NCI-H2107 treated with DMSO at 0.1 percent for 48 hours (cell line): ENCODE measurements around the gene IQCC.
"Not testable (repeated sequence)": the region's sequence is repeated elsewhere in the genome, so short reads cannot be mapped to it uniquely, and the experiment has no call there.

Source experiments
- DNase-seq: peaks from one replicate; lab custom pipeline; 2025; ENCODE audit not compliant: unreplicated experiment; lab: John Stamatoyannopoulos, UW

IQCC gene

DNA sequence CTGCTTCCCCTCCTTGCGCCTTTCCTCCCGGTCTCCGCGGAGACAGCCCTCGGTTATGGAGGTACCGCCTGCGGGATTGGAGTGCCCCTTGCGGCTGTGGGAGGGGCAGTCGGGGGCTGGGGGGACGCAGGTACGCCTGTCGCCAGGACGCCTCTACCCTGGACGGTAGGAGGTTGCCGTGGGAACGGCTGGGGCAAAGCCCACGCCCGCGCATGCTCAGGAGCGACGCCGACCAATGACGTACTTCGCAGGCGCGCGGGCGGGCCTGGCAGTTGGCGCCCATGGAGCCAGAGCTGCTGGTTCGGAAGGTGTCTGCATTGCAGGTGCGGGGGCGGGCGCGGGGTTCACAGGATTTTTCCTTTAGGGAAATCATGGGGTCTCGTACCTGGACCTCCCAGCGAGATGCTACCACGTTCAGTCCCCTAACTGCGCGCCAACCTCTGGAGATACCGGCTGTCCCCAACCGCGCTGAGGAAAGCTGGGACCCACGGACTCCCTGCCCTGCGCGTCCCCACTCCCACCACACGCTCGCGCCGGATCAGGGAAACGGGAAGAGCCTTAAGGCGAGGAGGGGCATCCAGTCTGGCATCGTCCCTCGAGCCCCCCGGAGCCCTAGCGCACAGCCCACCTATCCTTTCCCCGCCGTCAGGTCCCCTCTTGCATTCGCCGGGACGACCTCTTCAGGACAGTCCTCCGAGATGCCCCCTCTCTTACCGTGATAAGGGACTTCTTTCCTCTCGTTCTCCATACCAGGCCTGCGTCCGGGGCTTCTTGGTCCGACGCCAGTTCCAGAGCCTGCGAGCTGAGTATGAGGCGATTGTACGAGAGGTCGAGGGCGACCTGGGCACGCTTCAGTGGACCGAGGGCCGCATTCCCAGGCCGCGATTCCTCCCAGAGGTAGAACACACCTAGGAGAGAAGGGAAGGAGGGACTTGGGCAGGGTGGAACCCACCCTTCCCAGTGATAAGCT, at the start of gene IQCC:
TSS of gene IQCC (plus strand) at position 271 of the 970 bp plus-strand sequence. CDS start at position 282, 11 bp downstream.
- peak; percentile 84 for DNase-seq

GRCh38 chr1:32159189-32159588, 46.3 kb upstream of the IQCC start:
- DNase-seq = no peak

- DNase-seq = no peak
These were observed 42.1 kb upstream of the IQCC start for GRCh38 chr1:32163405-32163804.

- DNase-seq = not testable (repeated sequence)
These were observed 39.8 kb upstream of the IQCC start for GRCh38 chr1:32165633-32166032.

DNA sequence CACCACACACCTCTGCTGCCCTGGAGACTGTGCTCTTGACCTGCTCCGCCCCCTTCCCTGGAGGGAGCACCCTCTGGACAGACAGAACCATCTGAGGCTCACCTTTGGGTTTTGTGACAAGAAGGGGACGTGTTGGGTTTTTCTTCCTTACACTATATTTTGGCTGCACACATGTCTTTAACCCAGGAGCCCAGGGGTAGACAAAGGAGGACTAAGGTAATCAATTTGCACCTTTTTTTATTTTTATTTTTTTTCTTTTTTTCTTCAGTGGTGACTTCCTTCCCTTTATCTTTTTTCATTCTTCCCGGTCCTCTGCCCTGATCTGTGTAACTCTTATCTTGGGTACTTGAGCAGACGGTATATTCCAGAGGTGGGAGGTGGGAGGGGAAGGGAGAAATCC, 34.5 kb upstream of the IQCC start:
- DNase-seq = no peak

DNA sequence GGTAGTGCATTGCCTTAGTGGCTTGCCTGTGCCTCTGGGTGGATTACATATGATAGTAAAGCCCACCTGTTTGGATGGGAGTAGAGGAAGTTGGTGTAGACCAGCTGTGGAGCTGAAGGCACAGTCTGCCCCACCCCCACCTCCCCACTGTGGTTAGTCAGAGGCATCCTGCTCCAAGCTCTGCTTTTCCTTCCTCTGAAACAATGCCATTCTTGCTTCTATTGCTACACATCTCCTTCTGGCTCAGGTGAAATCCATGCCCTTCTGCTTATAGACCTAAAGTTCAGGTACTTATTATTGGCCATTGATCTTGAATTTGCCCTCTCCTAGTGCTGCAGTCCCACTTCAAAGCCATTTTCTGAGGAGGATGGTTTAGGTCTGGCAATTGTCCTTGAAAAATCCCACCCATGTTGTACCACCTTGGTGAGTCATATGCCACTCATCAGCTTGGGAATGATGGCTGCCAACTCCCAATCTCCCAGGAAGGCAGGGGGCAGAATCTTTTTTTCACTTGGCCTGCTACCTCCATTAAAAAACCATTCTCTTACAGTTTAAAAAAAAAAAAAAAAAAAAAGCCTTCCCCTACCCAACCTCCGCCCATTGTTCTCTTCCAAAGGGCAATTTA, 32.7 kb upstream of the IQCC start:
- no peak for DNase-seq

- no peak for DNase-seq
These were observed 26.9 kb upstream of the IQCC start for GRCh38 chr1:32178380-32179192.

DNA sequence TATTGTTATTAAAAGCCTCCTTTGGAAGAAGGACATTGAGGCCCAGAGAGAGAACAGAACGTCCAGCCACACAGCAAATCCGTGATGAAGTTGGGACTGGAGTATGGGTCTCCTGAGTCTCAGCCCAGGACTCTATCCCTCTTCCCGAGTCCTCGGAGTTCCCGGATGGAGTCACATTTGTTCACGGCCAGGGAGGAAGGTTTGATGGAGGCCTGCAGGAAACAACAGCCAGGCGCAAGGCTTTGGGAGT, 26.4 kb upstream of the IQCC start:
- DNase-seq = no peak

DNA sequence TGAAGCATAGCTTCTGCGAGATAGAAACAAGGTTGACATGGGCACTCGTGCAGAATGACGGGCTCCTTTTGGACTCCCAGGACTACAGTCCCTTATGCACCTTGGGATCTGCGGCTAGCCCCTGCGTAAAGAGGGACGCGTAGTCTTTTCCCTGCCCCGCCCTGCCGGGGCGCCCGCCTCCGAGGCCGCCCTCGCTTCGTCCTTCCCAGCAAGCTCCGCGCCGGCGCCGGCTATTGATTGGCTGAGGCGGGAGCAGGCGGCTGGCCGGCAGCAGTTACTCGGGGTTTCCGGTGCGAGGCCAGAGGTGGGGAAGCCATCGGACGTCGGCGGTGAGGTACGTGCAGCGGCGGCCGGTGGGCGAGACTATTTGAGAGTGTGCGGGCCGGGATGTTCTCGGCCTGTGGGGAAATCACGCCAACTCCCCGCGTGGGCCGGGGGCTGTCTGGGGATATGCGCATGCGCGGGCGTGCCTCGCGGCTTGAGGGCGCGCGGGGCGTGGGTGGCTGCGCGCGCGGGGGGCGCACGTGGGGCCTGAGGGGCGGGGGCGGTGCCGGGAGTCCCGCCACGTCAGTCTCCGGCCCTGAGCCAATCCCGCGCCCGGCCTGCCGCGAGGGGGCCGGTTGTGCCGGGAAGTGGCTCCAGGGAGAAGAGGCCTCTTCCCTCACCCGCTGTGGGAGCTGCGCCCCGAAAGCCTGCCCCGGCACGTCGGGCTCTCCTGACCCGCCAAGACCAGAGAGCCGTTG, 25.9 kb upstream of the IQCC start, which contains the start of gene TXLNA:
TSS of gene TXLNA (plus strand) at position 233 of the 743 bp plus-strand sequence. CDS start 671 bp downstream, outside the sequence.
- DNase-seq = peak; percentile 93

DNA sequence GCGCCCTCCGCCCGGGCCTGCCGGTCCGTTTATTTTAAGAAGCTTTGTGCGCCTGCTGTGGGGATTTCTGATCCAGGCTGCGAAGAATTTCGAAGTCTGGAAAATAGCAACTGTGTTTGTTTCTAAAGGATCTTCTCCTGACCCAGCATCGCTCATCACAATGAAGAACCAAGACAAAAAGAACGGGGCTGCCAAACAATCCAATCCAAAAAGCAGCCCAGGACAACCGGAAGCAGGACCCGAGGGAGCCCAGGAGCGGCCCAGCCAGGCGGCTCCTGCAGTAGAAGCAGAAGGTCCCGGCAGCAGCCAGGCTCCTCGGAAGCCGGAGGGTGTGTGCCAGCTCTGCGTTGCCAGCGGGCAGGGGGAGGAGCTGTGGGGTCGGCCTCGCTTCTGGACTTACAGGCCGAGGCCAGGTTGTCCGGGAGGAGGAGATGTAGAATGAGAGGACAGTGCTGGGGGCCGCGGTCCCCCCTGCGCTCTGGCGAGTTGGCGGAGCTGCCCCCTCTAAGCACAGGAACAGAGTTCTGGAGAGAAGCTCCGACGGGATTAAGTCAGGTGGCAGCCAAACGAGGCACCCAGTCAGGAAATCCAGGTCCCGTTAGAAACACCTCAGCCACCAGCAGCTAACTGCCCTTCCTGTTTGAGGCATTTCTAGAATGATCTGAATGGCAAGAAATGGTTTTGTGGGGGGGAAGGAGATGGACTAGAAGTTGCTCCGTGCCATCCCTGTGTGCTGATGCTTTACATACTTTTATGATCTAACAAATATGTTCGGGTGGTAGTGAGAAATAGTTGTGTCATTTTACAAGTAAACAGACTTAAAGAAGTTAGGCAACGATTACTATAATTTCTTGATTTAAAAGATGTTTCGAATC, 25.0 kb upstream of the IQCC start:
- no peak for DNase-seq

DNA sequence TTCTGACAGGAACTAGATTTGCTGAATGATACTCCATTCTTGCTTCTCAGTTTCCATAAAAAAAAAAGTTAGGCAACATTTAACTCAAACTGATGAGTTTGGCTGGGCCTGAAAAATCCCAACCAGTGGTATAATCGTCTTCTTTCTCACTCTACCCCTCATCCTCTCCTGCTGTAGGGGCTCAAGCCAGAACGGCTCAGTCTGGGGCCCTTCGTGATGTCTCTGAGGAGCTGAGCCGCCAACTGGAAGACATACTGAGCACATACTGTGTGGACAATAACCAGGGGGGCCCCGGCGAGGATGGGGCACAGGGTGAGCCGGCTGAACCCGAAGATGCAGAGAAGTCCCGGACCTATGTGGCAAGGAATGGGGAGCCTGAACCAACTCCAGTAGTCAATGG, 24.4 kb upstream of the IQCC start:
- DNase-seq = no peak

- no peak for DNase-seq
These were observed 23.9 kb upstream of the IQCC start for GRCh38 chr1:32181563-32181962.

DNA sequence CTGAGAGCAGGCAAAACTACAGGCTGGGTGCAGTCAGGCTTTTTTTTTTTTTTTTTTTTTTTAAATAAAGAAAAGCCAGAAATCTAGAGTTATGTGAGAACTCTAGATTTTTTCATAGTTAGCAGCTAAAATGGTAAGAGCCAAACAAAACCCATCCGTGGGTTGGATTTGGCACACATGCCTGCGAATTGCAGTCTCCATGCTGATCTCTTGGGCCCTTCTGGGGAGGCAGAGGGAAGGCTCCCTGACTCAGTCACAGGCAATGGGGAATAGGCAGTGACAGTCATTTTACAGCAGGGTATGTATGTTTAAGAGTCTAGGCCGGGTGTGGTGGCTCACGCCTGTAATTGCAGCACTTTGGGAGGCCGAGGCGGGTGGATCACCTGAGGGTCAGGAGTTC, 23.4 kb upstream of the IQCC start:
- no peak for DNase-seq

GRCh38 chr1:32184650-32185049, 20.8 kb upstream of the IQCC start:
- DNase-seq = no peak

- no peak for DNase-seq
These were observed 19.4 kb upstream of the IQCC start for GRCh38 chr1:32186077-32186476.

- DNase-seq = no peak
These were observed 19.0 kb upstream of the IQCC start for GRCh38 chr1:32186491-32186890.

DNA sequence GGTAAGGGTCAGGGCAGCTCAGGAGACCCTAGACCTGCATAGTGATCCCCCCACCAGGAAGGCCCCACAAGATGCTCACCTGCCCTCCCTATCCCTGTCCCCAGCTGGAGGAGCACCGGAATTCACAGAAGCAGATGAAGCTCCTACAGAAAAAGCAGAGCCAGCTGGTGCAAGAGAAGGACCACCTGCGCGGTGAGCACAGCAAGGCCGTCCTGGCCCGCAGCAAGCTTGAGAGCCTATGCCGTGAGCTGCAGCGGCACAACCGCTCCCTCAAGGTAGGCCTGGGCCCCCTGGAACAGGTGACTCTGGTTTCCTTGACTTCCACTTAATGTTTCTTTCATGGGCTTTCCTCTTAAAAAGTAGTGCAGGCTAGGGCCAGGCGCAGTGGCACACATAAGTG, 17.6 kb upstream of the IQCC start:
- DNase-seq = no peak

DNA sequence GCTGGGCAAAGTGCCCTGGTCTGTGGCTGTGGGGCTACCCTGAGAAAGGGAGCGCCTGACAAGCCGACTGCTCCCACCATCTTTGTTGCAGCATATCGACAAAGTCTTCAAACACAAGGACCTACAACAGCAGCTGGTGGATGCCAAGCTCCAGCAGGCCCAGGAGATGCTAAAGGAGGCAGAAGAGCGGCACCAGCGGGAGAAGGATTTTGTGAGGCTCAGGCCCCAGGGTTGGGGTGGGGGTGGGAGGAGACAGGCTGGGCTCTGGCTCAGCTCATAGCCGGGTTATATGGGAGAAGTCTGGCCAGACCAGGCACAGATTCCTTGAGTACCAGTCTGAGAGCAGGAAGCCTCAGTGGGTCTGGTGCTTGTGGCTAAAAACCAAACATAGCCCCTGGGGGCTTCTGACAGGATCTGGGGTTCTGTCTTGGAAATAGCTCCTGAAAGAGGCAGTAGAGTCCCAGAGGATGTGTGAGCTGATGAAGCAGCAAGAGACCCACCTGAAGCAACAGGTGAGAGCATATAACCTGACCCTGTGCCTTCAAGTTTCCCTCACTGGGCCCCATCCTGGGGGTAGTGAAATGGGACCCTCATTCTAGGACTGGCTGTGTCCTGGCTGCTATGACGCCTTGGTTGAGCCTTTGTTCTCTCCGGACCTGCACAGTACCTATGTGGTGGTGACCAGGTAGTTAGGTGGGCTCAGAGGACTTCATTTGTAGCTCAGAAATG, 13.1 kb upstream of the IQCC start:
- no peak for DNase-seq

DNA sequence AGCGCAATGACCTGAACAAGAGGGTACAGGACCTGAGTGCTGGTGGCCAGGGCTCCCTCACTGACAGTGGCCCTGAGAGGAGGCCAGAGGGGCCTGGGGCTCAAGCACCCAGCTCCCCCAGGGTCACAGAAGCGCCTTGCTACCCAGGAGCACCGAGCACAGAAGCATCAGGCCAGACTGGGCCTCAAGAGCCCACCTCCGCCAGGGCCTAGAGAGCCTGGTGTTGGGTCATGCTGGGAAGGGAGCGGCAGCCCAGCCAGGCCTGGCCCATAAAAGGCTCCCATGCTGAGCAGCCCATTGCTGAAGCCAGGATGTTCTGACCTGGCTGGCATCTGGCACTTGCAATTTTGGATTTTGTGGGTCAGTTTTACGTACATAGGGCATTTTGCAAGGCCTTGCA, 10.5 kb upstream of the IQCC start:
- DNase-seq = no peak
